NT2/D1 (cell line): ENCODE data around the gene UCN3.

Experiments used
- SUZ12 ChIP-seq: IDR thresholded peaks from 2 replicates; pipeline ENCODE4 v1.6.1; 2011; ENCODE audit not compliant: insufficient read length, insufficient read depth; ENCODE audit errors: extremely low read depth
- YY1 ChIP-seq: IDR thresholded peaks from 2 replicates; pipeline ENCODE4 v1.6.1; 2011; ENCODE audit not compliant: insufficient read length, insufficient read depth
- ZNF274 ChIP-seq: IDR thresholded peaks from 2 replicates; pipeline ENCODE4 v1.6.1; 2011; ENCODE audit warnings: mild to moderate bottlenecking, low read depth, low read length

DNA sequence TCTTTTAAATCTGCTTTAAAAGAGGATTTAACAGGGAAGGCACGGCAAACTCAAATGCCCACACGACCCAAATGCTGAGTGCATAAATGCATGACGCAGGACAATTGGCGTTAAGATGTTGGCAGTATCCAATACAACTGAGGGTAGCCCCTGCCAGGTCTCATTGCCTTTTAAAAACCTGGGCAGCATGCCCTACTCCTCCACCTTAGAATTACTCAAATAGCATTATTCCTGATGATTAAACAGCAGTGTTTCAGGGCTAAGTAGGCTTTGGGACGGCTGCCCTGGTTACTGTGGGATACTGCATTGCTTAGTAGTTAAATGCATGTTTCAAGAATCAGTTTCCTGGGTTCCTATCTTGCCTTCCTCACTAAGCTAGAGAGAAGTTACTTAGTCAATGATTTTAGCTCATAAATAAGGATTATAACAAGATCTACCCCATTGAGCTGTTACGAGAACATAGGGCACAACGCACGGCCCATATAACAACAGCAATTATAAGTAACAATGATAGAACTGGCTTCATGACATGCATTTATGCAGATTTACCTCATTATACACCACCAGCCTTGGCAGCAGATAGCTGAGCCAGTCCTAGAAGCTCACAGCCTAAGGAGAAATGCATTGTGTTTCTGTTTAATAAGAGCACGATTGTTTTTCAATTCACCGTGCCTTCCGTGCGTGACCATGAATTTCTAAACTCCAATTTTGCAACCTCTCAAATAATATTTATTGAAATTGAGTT lies 32.0 kb downstream of the UCN3 start:
- no peak for TF ChIP-seq YY1
- no peak for TF ChIP-seq ZNF274
- TF ChIP-seq SUZ12, result no peak
